Measurements from ENCODE around the gene ABCG2.

Gene ABCG2

GRCh38 chr4:88059766-88060165 lies 98.7 kb downstream of the ABCG2 start:
- Histone ChIP-seq H3K4me1 (ENCODE audit: control insufficient read depth in 1 of 2, insufficient read depth in 1 of 2, low read depth in 1 of 2, low read length in 1 of 2) (no peaks in the 10 kb centered on the region), H3K4me3 (ENCODE audit: low read depth in 1 of 2, low read length in 1 of 2) (no peak overlapping the region), H3K9me3 (no peaks in the 10 kb centered on the region), H3K27ac (no peak overlapping the region), H3K27me3 (no peaks in the 10 kb centered on the region), H3K36me3 (peaks cover 59% of the 10 kb centered on the region)
- TF ChIP-seq CTCF (IDR thresholded peaks at IDR 0.05): no peak

- H3K36me3 ChIP-seq: peaks cover 52% of the 10 kb centered on the region
Observed at GRCh38 chr4:88058295-88058694, 100.1 kb downstream of the ABCG2 start.

GRCh38 chr4:88054901-88055300 lies 103.5 kb downstream of the ABCG2 start:
- Histone ChIP-seq H3K27ac (no peak overlapping the region), H3K9me3 (no peaks in the 10 kb centered on the region), H3K36me3 (peaks cover 66% of the 10 kb centered on the region), H3K4me3 (ENCODE audit: low read depth in 1 of 2, low read length in 1 of 2) (no peak overlapping the region), H3K27me3 (no peaks in the 10 kb centered on the region), H3K4me1 (ENCODE audit: control insufficient read depth in 1 of 2, insufficient read depth in 1 of 2, low read depth in 1 of 2, low read length in 1 of 2) (no peaks in the 10 kb centered on the region)
- no peak for TF ChIP-seq CTCF (IDR thresholded peaks at IDR 0.05)

More at GRCh38 chr4:88058295-88058694, 100.1 kb downstream of the ABCG2 start:
- Histone ChIP-seq H3K4me1 (ENCODE audit: control insufficient read depth in 1 of 2, insufficient read depth in 1 of 2, low read depth in 1 of 2, low read length in 1 of 2) (no peaks in the 10 kb centered on the region), H3K4me3 (ENCODE audit: low read depth in 1 of 2, low read length in 1 of 2) (no peak overlapping the region), H3K27me3 (no peaks in the 10 kb centered on the region), H3K27ac (no peak overlapping the region), H3K9me3 (no peaks in the 10 kb centered on the region)
- no peak for TF ChIP-seq CTCF (IDR thresholded peaks at IDR 0.05)

- TF ChIP-seq CTCF (IDR thresholded peaks at IDR 0.05): no peak
- H3K4me3 ChIP-seq (ENCODE audit: low read depth in 1 of 2, low read length in 1 of 2): no peak overlapping the region
- no peaks in the 10 kb centered on the region for H3K9me3 ChIP-seq
- no peaks in the 10 kb centered on the region for H3K4me1 ChIP-seq (ENCODE audit: control insufficient read depth in 1 of 2, insufficient read depth in 1 of 2, low read depth in 1 of 2, low read length in 1 of 2)
- H3K36me3 ChIP-seq: peaks cover 62% of the 10 kb centered on the region
- no peak overlapping the region for H3K27ac ChIP-seq
- H3K27me3 ChIP-seq: no peaks in the 10 kb centered on the region
Observed at GRCh38 chr4:88054229-88054628, 104.2 kb downstream of the ABCG2 start.

- H3K27ac ChIP-seq: no peak overlapping the region
- H3K36me3 ChIP-seq: peaks cover 61% of the 10 kb centered on the region
- no peaks in the 10 kb centered on the region for H3K4me1 ChIP-seq (ENCODE audit: control insufficient read depth in 1 of 2, insufficient read depth in 1 of 2, low read depth in 1 of 2, low read length in 1 of 2)
- H3K9me3 ChIP-seq: no peaks in the 10 kb centered on the region
- no peaks in the 10 kb centered on the region for H3K27me3 ChIP-seq
- no peak for TF ChIP-seq CTCF (IDR thresholded peaks at IDR 0.05)
- no peak overlapping the region for H3K4me3 ChIP-seq (ENCODE audit: low read depth in 1 of 2, low read length in 1 of 2)
Observed at GRCh38 chr4:88045021-88045420, 113.4 kb downstream of the ABCG2 start.
